DMS153 treated with DMSO at 0.1 percent for 48 hours (cell line): Measurements from ENCODE around the gene ACAA1.
"Not testable (repeated sequence)": the region's sequence is repeated elsewhere in the genome, so short reads cannot be mapped to it uniquely, and the experiment has no call there.

Experiments used
- DNase-seq: peaks from one replicate; lab custom pipeline; 2025; ENCODE audit not compliant: unreplicated experiment; lab: John Stamatoyannopoulos, UW

The ACAA1 gene

DNA sequence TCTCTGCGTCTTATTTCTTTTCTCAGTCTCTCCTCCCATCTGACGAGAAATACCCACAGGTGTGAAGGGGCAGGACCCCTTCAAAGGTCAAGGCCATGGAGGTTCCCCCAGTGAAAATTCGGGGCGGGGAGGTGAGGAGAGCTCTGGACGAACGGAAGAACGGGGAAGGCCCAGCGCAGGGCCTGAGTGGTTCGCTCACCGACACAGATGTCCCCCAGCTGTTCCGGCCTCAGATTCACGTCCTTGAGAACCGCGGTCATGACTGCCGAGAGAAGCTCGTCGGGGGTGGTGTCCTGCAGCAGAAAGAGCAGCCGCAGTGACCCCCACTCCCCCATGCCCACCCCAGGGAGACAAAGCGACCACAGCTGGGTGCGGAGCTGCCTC is 542 bp downstream of the ACAA1 start:
- no peak for DNase-seq

DNA sequence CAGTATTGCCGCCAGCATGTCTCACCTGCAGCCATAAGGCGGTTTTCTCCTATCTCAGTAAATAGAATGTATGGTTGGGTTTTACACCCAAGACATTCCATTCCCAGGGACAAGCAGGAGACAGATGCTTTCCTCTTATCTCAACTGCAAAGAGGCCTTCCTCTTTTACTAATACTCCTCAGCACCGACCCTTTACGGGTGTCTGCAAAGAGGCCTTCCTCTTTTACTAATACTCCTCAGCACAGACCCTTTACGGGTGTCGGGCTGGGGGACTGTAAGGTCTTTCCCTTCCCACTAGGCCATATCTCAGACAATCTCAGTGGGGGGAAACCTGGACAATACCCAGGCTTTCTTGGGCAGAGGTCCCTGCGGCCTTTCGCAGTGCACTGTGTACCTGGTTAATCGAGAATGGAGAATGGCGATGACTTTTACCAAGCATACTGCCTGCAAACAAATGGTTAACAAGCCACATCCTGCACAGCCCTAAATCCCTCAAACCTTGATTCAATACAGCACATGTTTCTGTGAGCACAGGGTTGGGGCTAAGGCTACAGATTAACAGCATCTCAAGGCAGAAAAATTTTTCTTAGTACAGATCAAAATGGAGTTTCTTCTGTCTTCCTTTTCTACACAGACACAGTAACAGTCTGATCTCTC is 1.2 kb downstream of the ACAA1 start:
- DNase-seq, result not testable (repeated sequence)

DNA sequence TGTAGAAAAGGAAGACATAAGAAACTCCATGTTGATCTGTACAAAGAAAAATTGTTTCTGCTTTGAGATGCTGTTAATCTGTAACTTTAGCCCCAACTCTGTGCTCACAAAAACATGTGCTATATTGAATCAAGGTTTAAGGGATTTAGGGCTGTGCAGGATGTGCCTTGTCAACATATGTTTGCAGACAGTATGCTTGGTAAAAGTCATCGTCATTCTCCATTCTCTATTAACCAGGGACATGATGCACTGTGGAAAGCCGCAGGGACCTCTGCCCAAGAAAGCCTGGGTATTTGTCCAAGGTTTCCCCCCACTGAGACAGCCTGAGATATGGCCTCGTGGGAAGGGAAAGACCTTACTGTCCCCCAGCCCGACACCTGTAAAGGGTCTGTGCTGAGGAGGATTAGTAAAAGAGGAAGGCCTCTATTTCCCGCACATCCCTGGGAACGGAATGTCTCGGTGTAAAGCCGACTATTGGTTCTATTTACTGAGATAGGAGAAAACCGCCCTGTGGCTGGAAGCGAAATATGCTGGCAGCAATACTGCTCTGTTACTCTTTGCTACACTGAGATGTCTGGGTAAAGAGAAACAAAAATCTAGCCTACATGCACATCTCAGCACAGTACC is 2.3 kb downstream of the ACAA1 start:
- DNase-seq, result not testable (repeated sequence)

DNA sequence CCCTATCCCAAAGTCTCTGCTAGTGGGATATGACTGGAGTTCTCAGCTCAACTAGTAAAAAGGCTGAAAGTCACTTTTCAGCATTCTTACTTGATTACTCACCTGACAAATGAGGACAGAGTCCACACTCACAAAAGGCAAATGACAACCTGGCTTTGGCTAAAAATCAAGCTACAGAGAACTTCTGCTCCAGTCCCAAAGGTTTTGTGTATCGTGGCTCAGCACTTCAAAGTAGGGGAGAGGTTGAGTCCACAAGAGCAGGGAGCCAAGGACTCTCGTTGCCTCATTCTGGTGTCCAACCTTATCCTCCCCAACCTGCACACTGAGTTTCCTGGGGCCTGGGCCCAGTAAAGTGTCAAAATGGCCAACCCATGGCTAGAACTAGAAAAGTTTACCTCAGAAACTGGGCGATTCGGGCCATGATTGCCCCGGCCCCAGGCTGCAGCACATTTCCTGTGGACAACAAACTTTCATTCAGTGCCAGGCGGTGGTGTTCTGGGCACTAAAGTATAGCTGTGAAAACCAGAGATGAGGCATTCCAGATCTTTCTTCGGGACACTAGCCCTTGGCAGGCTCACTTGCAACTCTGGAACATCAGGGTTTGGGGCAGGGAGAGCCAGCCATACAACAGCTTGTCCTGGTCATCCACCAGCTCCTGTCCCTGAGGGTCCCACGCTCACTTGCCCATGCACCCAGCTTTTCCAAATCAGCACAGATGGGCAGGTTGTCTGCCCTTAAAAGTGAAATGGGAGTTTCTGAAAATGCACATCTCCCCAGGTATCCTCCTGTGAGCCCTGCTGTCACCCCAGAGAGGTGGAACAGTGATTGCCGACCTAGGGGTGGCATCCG is 3.1 kb downstream of the ACAA1 start:
- DNase-seq, result no peak

DNA sequence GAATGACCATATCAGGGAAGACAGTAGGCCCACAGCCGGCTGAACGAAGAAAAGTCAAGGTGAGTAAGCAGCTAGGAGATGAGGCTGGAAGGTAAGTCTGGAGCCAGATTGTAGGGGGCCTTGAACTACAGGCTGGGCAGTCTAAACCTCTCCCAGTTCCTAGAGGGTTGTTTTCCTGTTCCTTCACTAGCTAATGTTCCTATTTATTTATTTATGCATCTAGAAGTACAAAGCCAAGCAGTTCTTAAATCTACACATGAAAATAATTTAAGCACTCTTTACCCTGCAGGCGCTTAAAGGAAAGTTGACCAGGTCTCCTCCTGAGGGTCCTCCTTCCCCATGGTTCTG is 3.7 kb downstream of the ACAA1 start:
- no peak for DNase-seq

DNA sequence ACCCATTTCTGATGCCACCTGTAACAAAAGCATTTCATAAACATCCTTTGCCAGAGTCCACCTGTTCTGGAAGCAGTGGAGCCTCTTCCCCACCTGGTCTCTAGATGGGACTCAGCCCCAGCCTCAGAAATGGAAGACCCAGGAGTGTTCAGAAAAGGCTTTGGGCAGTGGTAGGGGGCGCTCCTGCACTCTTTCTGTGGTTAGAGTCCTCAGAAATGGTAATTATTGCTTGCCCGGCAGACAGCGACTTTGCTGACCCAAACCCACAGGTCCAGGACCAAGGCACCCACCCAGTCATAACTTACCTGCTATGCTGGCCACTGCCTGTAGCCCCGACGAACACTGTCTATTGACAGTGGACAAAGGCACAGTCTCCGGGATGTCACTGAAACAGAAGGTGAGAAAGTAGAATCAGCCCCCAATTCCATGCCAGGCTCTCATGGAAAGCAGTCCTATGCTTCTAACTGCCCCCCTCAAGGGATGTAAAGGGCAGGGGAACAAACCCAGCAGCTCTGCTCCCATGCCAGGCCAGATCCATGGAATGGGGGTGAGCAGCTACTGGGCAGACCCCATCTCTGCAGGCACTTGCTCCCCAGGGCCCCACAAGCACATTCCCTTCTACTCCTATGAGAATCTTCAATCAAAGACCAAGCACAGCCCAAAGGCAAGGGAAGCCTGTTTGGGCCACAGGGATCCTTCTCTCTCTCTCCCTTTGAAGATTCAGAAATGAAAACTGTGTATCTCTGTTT is 5.1 kb downstream of the ACAA1 start:
- DNase-seq, result no peak

DNA sequence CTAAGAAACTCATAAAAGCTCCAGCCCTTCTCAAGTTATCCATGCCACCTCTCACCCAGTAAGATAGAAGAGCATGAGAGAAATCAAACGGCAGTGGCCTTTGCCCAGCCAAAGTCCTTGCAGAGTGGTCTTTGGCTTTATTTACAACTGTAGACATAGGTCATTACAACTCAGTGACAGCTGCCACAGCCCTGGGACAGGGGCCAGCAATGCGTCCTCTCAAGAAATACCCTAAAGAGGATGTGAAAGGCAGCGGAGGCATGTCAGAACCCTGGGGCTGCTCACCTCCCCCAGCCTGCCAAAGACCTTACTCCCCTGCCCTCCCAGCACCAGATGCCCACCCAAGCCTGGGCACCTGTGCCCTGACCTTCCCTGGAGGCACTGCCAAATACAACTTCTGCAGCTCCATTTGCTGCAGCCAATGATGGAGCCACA is 6.3 kb downstream of the ACAA1 start:
- no peak for DNase-seq

DNA sequence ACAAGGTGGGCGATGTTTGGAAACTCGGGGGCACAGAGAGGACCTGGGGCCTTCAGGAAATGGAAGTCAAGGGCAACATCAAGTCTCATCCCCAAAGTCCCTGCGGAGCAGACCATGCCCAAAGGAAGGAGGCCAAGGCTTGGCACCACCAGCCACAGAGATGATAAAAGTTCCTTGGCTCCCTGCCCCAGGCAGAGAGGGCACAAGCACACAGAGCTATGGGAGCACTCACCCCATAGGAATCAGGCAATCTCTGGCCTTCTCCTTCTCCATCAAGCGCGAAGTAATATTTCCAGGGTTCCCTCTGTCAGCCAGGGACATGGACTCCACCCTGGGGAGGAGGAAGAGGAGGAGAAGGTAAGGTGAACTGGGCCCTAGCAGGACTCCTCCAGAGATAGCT is 7.9 kb downstream of the ACAA1 start:
- no peak for DNase-seq

DNA sequence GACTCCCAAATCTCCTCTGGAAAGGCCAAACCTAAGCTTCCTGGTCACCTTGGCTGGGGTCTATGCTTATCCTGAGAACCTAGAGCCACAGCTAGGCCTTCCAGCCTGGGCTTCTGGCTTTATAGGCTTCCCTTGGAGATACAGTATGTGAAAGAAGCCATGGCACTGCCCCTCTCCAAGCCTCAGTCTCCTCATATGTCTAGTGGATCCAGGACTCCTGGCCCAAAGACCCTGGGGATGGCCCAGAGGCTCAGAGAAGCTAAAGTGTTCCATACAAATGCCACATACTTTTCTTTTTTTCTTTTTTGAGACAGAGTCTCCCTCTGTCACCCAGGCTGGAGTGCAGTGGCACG is 8.6 kb downstream of the ACAA1 start:
- DNase-seq, result no peak

DNA sequence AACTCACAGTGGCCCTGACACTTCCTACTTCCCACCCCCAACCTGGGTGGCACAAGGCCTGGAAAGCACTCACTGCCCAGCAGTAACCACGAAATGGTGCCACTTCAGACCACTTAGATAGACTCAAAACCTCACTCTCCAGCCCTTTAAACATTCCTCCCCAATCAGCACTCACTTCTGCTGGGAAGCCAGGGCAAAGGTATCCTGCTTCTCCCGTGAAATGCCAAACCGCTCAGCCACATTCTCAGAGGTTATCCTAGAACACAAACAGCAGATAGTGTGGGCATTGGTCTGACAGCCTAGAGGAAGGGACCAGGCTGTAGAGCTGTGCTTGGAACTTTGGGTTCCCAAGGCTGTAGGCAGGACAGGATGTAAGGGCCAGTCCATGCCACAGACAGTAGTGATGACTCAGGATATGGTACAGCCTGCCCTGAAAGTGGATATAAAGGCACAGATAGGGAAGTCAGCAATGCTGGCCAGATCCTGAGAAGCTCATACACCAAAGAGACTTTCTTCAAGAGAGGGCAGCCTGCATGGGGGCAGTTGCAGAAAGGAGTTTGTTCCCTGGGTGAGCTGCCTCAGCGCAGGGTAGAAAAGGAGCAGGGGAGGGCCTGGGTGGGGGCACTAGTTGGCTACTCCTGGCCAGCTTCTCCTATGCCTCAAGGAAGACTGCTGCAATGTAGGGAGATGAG is 9.2 kb downstream of the ACAA1 start:
- no peak for DNase-seq

DNA sequence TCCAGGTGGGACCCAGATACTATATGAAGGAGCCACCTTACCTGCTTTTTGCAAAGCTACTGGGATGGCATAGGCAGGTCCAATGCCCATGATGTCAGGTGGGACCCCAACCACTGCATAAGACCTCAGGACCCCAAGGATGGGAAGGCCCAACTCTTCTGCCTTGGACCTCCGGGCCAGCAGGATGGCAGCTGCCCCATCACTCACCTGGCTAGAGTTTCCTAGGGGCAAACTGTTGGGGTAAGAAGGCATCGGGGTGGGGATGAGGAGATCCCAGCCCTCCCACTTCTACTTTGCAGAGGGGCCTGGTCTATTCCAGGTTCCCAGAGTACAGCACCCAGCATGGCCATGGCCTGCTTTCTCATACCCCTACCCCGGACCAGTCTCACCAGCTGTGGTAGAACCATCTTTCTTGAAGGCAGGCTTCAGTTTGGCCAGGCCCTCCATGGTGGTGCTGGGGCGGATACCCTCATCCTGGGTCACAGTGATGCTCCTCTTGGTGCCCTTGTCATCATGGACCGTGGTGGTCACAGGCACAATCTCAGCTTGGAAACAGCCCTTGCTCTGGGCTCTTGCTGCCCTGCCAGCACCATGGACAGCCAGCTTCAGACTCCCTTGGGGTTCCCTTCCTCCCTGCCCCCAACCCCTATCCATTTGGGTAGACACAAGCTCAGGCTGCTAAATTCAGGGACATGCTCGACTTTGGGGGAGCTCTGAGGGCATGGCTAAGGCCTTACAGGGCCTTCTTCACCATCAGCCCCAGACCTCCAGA is 10.6 kb downstream of the ACAA1 start:
- no peak for DNase-seq

DNA sequence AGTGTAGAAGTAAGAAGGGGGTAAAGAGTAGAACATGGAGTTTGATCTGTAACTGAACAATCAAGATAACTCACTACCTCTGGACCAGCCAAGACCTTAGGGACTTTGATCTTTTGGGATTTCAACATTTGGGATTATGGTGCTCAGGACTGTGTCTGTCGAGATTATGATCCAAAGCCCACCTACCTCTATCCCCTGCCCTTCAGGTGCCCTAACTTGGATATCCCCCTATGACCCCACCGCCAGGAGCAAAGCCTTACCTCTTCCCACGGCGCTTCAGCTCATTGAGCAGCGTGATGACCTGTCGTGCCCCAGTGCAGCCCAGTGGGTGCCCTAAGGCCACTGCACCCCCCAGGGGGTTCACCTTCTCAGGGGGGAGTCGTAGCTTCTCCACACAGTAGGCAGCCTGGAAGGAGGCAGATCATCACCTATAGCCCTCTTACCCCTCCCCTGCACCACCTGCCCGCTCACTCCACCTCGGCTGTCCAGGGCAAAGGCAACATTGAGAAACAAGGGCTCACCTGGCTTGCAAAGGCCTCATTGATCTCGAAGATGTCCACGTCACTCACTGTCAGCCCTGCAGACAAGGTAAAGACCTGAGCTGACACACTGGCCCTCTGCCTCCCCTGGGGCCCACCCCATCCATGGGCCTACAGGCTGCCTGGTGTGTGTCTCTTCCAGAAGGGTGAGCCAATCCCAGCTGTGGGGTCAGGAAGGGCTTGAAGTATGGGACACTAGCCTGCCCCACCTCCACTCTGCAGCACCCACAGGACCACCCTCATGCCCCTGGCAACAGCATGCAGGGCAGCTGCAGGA is 11.4 kb downstream of the ACAA1 start:
- no peak for DNase-seq

DNA sequence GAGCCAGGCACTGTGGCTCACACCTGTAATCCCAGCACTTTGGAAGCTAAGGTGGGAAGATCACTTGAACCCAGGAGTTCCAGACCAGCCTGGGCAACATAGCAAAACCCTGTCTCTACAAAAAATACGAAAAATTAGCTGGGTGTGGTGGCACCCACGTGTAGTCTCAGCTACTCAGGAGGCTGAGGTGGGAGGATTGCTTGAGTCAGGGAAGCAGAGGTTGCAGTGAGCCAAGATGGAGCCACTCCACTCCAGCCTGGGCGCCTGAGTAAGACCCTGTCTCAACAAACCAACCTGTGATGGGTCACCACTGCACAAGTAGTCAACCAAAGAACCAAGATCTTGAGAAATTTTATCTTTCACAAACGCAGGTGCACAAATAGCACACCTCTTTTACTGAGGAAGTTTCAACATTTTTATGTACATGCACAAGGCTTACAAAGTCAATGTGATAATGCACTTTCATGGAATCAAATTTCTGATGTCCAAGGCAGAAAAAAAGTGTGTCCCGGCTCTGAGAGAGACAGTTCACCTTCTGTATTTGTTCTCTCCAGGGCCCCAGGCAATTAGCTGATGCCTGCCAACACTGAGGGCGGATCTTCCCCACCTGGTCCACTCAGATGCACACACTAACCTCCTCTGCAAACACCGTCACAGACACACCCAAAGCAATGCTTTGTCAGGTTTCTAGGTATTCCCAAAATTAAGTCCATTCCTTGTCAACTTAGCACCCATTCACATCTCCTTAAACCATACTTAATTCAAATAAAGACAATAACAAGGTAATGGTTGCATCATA is 12.4 kb downstream of the ACAA1 start:
- no peak for DNase-seq

DNA sequence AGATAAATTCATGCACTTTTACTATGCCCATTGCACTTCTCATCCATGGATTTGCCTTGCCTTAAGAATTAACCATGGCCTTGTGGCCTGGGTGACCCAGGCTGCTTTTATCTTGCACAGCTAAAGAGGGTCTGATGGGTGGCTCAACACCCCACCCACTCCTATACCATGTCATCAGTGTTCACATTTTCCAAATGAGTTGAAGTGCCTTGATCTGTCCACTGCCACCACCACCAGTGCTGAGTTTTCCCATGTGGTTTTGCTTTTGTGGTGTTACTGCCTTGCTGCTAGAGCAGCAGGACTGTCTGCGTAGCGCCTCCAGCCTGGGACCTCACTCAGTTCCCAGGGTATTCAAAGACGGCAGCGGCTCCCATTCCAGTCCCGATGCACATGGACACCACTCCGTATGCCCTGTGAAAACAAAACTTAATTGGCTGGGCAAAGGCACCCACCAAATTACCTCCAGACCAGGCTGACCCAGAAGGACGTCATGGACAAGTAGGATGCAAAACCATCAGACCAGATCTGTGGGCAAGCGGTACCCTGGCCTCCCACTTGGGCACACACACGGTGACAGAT is 14.1 kb downstream of the ACAA1 start:
- no peak for DNase-seq

DNA sequence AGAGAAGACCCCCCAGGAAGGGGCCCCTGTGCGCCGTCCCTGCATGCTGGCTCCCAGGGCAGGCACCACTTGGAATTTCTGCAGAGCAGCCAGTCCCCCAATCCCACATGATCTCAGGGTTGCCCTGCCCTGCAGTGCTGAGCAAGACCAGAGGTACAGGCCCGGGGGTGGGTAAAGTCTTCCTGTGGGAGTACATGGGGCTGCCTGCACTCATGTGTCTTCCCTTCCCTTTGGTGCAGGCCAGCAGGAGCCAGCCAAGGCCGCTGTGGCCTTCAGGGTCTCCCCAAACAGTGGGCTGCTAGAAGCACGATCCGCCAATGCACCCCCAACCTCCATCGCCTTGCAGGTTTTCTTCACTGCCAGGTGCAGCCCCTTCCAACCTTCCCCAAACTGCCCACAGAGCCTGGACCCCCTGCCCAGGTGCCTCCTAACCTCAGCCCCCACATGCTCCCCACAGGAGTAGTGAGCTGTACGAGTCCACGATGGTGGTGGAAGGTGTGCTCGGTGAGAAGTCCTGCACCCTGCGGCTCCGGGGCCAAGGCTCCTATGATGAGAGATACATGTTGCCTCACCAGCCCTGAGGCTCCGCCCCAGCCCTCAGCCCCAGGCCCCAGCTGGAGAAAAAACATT is 15.0 kb downstream of the ACAA1 start:
- DNase-seq, result no peak

DNA sequence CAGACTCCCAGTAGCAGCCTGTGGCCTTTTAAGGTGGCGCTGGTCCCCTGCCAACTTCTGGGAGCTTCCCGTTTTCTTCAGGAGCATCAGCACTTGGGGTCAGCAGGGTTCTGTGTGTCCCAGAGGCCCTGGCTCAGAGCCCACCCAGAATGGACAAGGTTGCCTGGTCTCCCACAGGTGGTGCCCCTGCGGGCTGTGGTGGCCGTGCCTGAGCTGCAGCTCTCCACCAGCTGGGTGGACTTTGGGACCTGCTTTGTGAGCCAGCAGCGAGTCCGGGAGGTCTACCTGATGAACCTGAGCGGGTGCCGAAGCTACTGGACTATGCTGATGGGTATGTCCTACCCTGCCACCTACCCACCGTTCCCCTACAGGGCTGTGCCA is 15.5 kb downstream of the ACAA1 start:
- DNase-seq, result no peak

DNA sequence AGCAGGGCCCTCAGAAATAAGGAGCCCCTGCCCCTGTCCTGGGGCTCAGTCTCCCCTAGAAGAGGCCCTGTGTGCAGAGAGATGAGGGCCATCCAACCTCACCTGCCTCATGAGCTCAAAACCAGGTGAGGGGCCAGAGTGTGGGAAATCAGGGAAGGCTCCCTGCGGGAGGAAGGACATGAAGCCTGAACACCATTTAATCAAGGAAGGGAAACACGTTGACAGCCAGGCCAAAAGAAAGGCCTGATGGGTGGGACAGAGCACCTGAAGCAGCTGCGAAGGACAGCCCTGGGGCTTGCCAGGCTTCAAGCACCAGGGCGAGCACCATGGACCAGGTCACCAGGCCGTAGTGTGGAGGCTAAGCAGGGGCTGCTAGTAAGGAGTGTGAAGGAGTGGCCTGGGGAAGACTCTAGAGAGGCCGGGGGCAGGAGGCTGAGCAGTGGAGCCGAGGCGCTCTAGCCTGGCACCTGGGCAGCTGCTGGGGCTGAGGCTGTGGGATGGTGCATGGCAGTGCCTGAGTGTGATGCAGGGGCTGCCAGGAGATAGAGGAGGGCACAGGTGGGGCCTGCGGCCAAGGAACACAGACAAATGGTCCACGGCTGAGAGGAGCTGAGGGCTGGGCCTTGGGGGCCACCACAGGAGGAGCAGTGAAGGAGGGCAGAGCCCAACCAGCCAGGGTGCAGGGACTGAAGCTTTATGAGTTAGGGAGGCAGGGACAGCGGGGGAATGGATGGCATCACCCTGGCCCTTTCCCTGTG is 16.1 kb downstream of the ACAA1 start:
- DNase-seq, result no peak
